BLaER1 treated with 17β-estradiol and CSF1 and Interleukin-3, amounts not matched to agents 10 nM and 100 nM (cell line): Measurements from ENCODE around the gene APOLD1.
"Not testable (repeated sequence)": the region's sequence is repeated elsewhere in the genome, so short reads cannot be mapped to it uniquely, and the experiment has no call there.

Experiments
- H3K27ac ChIP-seq, 11 experiments: shearing (Covaris generic); formaldehyde crosslinking; 2 replicates each; pipeline ENCODE4 v1.8.1; 2022
- H3K27me3 ChIP-seq, 11 experiments: shearing (Covaris generic); formaldehyde crosslinking; 2 replicates each; pipeline ENCODE4 v1.8.1; 2022
- H3K36me3 ChIP-seq, 11 experiments: shearing (Covaris generic); formaldehyde crosslinking; 2 replicates each; pipeline ENCODE4 v1.8.1; 2022
- H3K4me1 ChIP-seq, 10 experiments: shearing (Covaris generic); formaldehyde crosslinking; 2 replicates each; pipeline ENCODE4 v1.8.1; 2022
- H3K4me2 ChIP-seq, 11 experiments: shearing (Covaris generic); formaldehyde crosslinking; 2 replicates each; pipeline ENCODE4 v1.8.1; 2022
- H3K4me3 ChIP-seq, 10 experiments: shearing (Covaris generic); formaldehyde crosslinking; 2 replicates each; pipeline ENCODE4 v1.8.1; 2022
- H3K9ac ChIP-seq, 11 experiments: shearing (Covaris generic); formaldehyde crosslinking; 2 replicates each; pipeline ENCODE4 v1.8.1; 2022
- H3K9me3 ChIP-seq, 11 experiments: shearing (Covaris generic); formaldehyde crosslinking; replicated peaks in 1 of 11; 2 replicates each; pipeline ENCODE4 v1.8.1; 2022
- H4K20me1 ChIP-seq, 11 experiments: shearing (Covaris generic); formaldehyde crosslinking; 2 replicates each; pipeline ENCODE4 v1.8.1; 2022
- Cebpa-rat ChIP-seq, 11 experiments: shearing (Covaris generic); IDR thresholded peaks; 2 replicates each; pipeline ENCODE4 v1.8.1; 2022

Gene APOLD1

DNA sequence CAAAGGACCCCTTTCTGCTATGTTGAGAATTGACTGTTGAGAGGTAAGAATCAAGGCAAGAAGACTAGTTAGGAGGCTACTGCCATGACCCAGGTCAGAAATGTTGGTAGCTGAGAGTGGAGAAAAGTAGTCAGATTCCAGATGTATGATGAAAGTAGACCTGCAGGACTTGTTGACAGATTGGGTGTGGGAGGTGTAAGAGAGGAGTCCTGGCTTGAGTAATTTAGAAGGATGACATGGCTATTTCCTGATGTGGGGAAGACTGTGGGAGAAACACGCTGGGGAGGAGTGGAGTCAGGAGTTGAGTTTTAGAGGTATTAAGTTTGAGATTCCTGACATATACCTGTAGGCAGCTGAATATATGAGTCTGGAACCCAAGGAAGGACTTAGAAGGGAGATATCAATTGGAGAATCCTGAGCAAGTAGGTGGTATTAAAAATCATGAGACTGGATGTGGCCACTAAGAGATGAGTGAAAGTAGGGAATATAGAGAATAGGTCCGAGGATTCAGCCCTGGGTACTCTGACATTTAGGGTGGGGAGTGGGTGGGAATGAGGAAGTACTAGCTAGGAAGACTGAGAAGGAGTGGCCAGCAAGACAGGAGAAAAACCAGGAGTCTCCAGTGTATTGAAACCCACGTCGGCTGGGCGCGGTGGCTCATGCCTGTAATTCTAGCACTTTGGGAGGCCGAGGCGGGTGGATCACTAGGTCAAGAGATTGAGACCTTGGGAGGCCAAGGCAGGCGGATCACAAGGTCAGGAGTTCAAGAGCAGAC is 15.1 kb downstream of the APOLD1 start:
- Histone ChIP-seq H4K20me1 (no peaks in the 10 kb centered on the region), H3K4me3 (no peak overlapping the region), H3K27ac (no peak overlapping the region), H3K9ac (no peak overlapping the region), H3K4me2 (peak overlapping the region in 2 of 11 experiments; percentile 8 to 10; a peak in 1 of 22 replicates), H3K36me3 (no peaks in the 10 kb centered on the region), H3K9me3 (no peaks in the 10 kb centered on the region), H3K4me1 (peaks cover 17 to 49% (median 23%) of the 10 kb centered on the region in 10 experiments), H3K27me3 (no peaks in the 10 kb centered on the region)
- TF ChIP-seq Cebpa-rat (IDR thresholded peaks at IDR 0.05) = no peak

DNA sequence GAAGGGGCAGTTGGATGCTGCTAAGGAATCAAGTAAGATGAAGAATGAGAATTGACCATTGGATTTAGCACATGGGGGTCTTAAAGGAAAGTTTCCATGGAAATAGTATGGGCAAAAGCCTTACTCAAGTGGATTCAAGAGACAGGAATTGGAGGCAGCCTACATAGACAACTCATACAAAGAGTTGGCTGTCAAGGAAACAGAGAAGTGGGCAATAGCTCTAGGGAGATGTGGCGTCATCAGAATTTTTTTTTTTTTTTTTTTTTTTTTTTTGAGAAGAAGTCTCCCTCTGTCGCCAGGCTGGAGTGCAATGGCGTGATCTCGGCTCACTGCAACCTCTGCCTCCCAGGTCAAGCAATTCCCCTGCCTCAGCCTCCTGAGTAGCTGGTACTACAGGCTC is 16.2 kb downstream of the APOLD1 start:
- H3K27me3 ChIP-seq = not testable (repeated sequence)

DNA sequence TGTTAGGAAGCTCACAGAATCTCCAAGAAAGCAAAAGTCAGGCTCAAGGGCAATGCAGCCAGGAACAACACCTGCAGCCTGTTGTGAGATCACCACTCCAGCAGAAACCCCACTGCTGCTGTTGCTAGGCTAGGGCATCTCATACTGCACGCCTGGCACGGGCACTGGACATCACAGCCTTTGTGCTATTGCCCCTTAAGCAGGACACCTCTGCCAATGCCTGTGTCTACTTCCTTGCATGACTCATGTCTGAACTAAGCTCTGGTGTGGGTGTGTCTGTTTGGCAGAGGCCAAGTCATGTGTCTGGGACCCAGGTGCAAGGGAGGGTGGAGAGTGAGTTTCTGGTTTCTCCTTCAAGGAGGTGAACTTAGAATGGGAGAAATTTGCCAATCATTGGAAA is 17.7 kb downstream of the APOLD1 start:
- Histone ChIP-seq H3K27ac (peak overlapping the region in 1 of 11 experiments; percentile 20; a peak in 1 of 22 replicates), H3K36me3 (no peaks in the 10 kb centered on the region), H3K4me3 (no peak overlapping the region), H3K27me3 (no peaks in the 10 kb centered on the region), H3K9ac (no peak overlapping the region), H3K4me2 (peak overlapping the region; percentile 8 to 77 (median 51)), H3K4me1 (peaks cover 41 to 75% (median 47%) of the 10 kb centered on the region in 10 experiments), H3K9me3 (no peaks in the 10 kb centered on the region), H4K20me1 (no peaks in the 10 kb centered on the region)
- TF ChIP-seq Cebpa-rat (IDR thresholded peaks at IDR 0.05) = no peak

More for the DNA sequence above, 16.2 kb downstream of the APOLD1 start:
- H3K4me2 ChIP-seq = peak overlapping the region in 5 of 11 experiments; percentile 6 to 35 (median 27); a peak in 7 of 22 replicates
- H3K27ac ChIP-seq, H3K4me3 ChIP-seq, H4K20me1 ChIP-seq, H3K9ac ChIP-seq, H3K9me3 ChIP-seq, H3K36me3 ChIP-seq: not testable (repeated sequence)
- H3K4me1 ChIP-seq = peaks cover 27 to 60% (median 34%) of the 10 kb centered on the region in 10 experiments

DNA sequence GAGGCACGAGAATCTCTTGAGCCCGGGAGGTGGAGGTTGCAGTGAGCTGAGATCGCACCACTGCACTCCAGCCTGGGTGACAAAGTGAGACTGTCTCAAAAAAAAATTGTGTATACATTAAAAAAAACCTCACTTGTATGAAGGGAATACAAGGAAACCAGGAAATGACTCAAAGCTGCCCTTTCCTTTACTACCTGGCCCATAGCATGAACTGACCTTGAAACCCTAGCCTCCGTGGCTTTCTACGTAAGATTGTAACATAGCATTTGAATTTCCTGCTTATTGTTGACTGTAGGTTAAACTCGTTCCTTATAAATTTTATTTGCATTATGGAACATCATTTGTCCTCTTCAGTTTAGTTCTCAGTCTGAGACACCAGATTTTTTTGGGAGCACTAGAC is 18.6 kb downstream of the APOLD1 start:
- peak overlapping the region in 8 of 11 experiments; percentile 37 to 77 (median 55); a peak in 14 of 22 replicates for H3K4me2 ChIP-seq
- H3K9ac ChIP-seq = no peak overlapping the region
- no peak overlapping the region for H3K4me3 ChIP-seq
- H3K27me3 ChIP-seq = no peaks in the 10 kb centered on the region
- H3K9me3 ChIP-seq = no peaks in the 10 kb centered on the region
- no peak overlapping the region for H3K27ac ChIP-seq
- no peak for TF ChIP-seq Cebpa-rat (IDR thresholded peaks at IDR 0.05)
- peaks cover 49 to 84% (median 54%) of the 10 kb centered on the region in 10 experiments for H3K4me1 ChIP-seq
- H4K20me1 ChIP-seq = no peaks in the 10 kb centered on the region
- no peaks in the 10 kb centered on the region for H3K36me3 ChIP-seq

DNA sequence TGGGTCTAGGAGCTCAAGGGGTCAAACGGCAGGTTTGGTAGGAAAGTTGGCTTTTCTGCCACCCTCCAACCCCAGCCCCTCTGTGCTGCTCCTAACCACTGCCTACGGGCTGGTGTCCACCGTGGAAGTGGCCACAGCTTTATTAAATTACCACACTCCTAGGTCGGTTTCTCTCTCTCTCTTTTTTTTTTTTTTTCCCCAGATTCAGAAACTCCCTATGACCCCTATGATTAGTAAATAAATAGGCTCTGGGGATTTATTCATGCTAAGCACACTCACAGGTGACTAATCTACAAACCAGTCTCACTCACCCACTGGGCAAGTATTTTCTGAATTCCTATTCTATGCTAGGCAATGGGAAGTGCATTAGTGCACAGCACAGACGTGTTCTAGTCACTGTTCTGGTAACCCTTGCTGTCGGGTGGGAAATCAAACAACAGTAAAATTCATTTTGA is 19.0 kb downstream of the APOLD1 start:
- no peak overlapping the region for H3K9ac ChIP-seq
- H3K27ac ChIP-seq = no peak overlapping the region
- H3K9me3 ChIP-seq = no peaks in the 10 kb centered on the region
- no peaks in the 10 kb centered on the region for H3K36me3 ChIP-seq
- H3K4me1 ChIP-seq = peaks cover 53 to 88% (median 59%) of the 10 kb centered on the region in 10 experiments
- H4K20me1 ChIP-seq = no peaks in the 10 kb centered on the region
- peak overlapping the region in 7 of 11 experiments; percentile 2 to 77 (median 55); a peak in 9 of 22 replicates for H3K4me2 ChIP-seq
- H3K27me3 ChIP-seq = no peaks in the 10 kb centered on the region
- H3K4me3 ChIP-seq = no peak overlapping the region
- no peak for TF ChIP-seq Cebpa-rat (IDR thresholded peaks at IDR 0.05)

DNA sequence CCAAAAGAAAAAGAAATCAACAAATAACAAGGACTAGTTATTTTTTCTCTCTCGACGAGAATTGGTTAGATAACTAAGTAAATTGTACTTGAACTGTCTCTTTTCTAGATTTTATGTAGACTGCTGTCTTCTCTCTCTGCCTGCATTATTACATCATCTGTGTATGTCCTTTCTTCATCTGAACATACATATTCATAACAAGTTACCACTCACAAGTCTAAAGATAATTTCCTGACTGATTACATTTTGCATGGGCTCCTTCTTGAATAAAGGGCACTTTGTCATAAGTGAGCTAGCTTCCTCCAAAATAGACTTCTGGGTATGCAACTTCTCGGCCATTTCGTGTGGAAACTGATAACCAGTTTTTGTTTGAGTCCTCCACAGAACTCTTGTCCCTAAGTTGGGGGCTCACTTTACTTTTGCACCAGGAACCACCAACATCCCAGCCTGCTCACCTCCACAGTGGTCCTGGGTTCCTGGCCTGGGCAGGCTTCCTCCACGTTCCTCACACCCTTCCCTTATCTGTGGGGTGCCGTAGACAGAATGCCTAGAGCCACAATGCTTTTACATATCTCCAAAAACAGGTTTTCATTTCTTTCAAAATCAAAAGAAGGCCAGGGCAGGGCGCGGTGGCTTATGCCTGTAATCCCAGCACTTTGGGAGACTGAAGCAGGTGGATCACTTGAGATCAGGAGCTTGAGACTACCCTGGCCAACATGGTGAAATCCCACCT is 21.5 kb downstream of the APOLD1 start:
- peak overlapping the region in 3 of 10 experiments; percentile 2 to 63 (median 43); a peak in 4 of 20 replicates for H3K4me3 ChIP-seq
- H3K27me3 ChIP-seq = no peaks in the 10 kb centered on the region
- TF ChIP-seq Cebpa-rat (IDR thresholded peaks at IDR 0.05) = no peak
- H3K27ac ChIP-seq = peak overlapping the region; percentile 54 to 96 (median 88)
- peaks cover 77 to 96% (median 83%) of the 10 kb centered on the region in 10 experiments for H3K4me1 ChIP-seq
- peak overlapping the region; percentile 73 to 96 (median 87) for H3K4me2 ChIP-seq
- H3K9me3 ChIP-seq = no peaks in the 10 kb centered on the region
- H3K36me3 ChIP-seq = no peaks in the 10 kb centered on the region
- peak overlapping the region; percentile 49 to 84 (median 78); a peak in 20 of 22 replicates for H3K9ac ChIP-seq
- no peaks in the 10 kb centered on the region for H4K20me1 ChIP-seq

DNA sequence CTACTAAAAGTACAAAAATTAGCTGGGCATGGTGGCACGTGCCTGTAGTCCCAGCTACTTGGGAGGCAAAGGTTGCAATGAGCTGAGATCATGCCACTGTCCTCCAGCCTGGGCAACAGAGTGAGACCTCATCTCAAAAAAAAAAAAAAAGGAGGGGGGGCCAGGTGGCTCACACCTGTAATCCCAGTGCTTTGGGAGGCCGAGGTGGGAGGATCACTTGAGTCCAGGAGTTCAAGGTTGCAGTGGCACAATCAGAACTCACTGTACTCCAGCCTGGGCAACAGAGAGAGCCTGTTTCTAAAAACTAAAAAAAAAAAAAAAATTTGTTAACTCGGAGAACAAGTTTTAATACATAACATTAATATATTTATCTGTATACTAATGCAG is 22.1 kb downstream of the APOLD1 start:
- H4K20me1 ChIP-seq, H3K9me3 ChIP-seq, H3K27me3 ChIP-seq, H3K36me3 ChIP-seq: not testable (repeated sequence)
- Histone ChIP-seq H3K4me3 (peak overlapping the region in 9 of 10 experiments; percentile 29 to 63 (median 49); a peak in 10 of 20 replicates), H3K4me2 (peak overlapping the region; percentile 73 to 96 (median 87)), H3K27ac (peak overlapping the region; percentile 54 to 96 (median 88)), H3K4me1 (peaks cover 78 to 97% (median 85%) of the 10 kb centered on the region in 10 experiments), H3K9ac (peak overlapping the region; percentile 65 to 84 (median 78); a peak in 21 of 22 replicates)

DNA sequence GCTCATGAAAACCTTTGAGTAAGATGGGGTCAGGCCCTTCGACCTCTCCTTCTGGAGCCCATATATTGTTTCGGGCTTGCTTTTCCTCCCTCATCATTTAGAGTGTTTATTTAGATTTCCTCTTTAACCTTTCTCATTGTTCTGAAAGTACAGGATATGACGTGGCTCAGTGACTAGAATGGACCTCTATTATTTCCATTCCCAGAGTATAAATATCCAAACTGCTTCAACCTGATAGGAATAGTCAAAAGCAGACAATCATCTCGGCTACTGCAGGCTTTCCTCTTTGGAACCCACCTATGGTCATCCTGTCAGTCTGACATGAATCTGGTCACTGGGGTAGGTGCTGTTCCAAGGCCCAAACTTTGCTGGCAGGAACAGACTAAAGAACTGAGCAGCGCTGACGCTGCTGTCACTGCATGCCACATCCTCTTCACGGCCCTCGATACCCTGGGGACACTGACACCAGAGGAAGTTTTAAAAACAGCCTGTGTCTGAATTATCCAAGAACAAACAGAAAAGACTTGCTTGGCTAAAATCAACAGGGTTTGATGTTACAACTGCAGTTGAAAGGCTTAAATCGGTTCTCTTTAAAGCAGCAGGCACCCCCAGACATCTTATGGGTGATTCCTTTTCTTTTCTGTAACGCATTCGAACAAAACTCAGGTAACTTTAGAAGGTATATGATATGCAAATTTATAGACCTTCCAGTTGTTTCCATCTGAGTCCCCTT is 22.7 kb downstream of the APOLD1 start:
- TF ChIP-seq Cebpa-rat (IDR thresholded peaks at IDR 0.05) = no peak
- no peaks in the 10 kb centered on the region for H3K9me3 ChIP-seq
- H3K4me1 ChIP-seq = peaks cover 76 to 96% (median 84%) of the 10 kb centered on the region in 10 experiments
- peak overlapping the region; percentile 65 to 84 (median 78) for H3K9ac ChIP-seq
- peak overlapping the region; percentile 73 to 96 (median 87) for H3K4me2 ChIP-seq
- H4K20me1 ChIP-seq = no peaks in the 10 kb centered on the region
- peak overlapping the region; percentile 54 to 96 (median 88); a peak in 21 of 22 replicates for H3K27ac ChIP-seq
- H3K27me3 ChIP-seq = no peaks in the 10 kb centered on the region
- no peaks in the 10 kb centered on the region for H3K36me3 ChIP-seq
- peak overlapping the region; percentile 29 to 63 (median 48); a peak in 18 of 20 replicates for H3K4me3 ChIP-seq
